ENCODE results near the gene GPR25. TPM values are rescaled to one million over a fixed set of nuclear protein-coding genes. Genes with fewer than 3 reads are reported as not detected.
"Not testable (repeated sequence)": the region's sequence is repeated elsewhere in the genome, so short reads cannot be mapped to it uniquely, and the experiment has no call there.

Gene GPR25
- total RNA-seq, 1 experiment from 2014 or later, result not detected

- no peaks in the 10 kb centered on the region for H3K79me2 ChIP-seq (ENCODE audit: insufficient read depth, low read length)
- no peaks in the 10 kb centered on the region; a peak in 1 of 4 replicates for H3K36me3 ChIP-seq (ENCODE audit: control insufficient read depth in 1 of 2, insufficient read depth in 2 of 2, low read length in 2 of 2)
- CTCF ChIA-PET, result no interaction called here
- H4K20me1 ChIP-seq (ENCODE audit: insufficient read depth), result no peaks in the 10 kb centered on the region
- no peak for ATAC-seq
- no peak overlapping the region for H3K9ac ChIP-seq (ENCODE audit: low read length)
- H3K27ac ChIP-seq (ENCODE audit: low read depth, low read length), result no peak overlapping the region
- no peaks in the 10 kb centered on the region for H3K4me1 ChIP-seq (ENCODE audit: control insufficient read depth in 1 of 2, insufficient read depth in 2 of 2, low read length in 2 of 2)
- intact Hi-C loops (cut with micrococcal nuclease), result no loop called here
- BruUV-seq (replicated peaks), result no TSS peak
- H3K27me3 ChIP-seq (ENCODE audit: insufficient read depth, low read length), result no peaks in the 10 kb centered on the region
- no peak for DNase-seq (ENCODE audit: low read depth, low spot score)
- no peak overlapping the region for H3K4me2 ChIP-seq (ENCODE audit: low read length)
- no peaks in the 10 kb centered on the region for H3K9me3 ChIP-seq (ENCODE audit: control insufficient read depth in 1 of 2, insufficient read depth in 1 of 2, low read depth in 1 of 2, low read length in 2 of 2)
- H3K4me3 ChIP-seq (replicated peaks in 1 of 2; ENCODE audit: low read depth in 1 of 2, low read length in 2 of 2), result no peak overlapping the region
- POLR2A ChIA-PET, result no interaction called here
- RAD21 ChIA-PET (ENCODE audit: low non-redundant PET in 1 of 2, low total read pairs in 2 of 2, uncharacterized antibody in 2 of 2, unreplicated experiment in 2 of 2), result no interaction called here
- H2AFZ ChIP-seq (ENCODE audit: low read depth, low read length, poor library complexity, severe bottlenecking), result no peak overlapping the region
- no peaks in the 10 kb centered on the region for H3K9me2 ChIP-seq (ENCODE audit: insufficient read depth)
- TF ChIP-seq CTCF (IDR thresholded peaks at IDR 0.05 in 2 of 3, conservative IDR thresholded peaks at IDR 0.05 in 1 of 3; ENCODE audit: borderline replicate concordance in 1 of 3, insufficient read depth in 1 of 3, low read depth in 2 of 3, low read length in 2 of 3) (no peak), SP1 (IDR thresholded peaks at IDR 0.05; ENCODE audit: low read depth) (no peak), ZNF274 (IDR thresholded peaks at IDR 0.05; ENCODE audit: low read depth, low read length) (no peak)
These were observed 38.6 kb downstream of the GPR25 start for GRCh38 chr1:200911361-200911760.

GRCh38 chr1:200911936-200912335 lies 39.2 kb downstream of the GPR25 start:
- H3K79me2 ChIP-seq (ENCODE audit: insufficient read depth, low read length); H4K20me1 ChIP-seq (ENCODE audit: insufficient read depth); H3K27me3 ChIP-seq (ENCODE audit: insufficient read depth, low read length); CTCF ChIA-PET; DNase-seq (ENCODE audit: low read depth, low spot score); H3K4me2 ChIP-seq (ENCODE audit: low read length); H3K4me3 ChIP-seq (replicated peaks in 1 of 2; ENCODE audit: low read depth in 1 of 2, low read length in 2 of 2); intact Hi-C loops (cut with micrococcal nuclease); H3K4me1 ChIP-seq (ENCODE audit: control insufficient read depth in 1 of 2, insufficient read depth in 2 of 2, low read length in 2 of 2); H2AFZ ChIP-seq (ENCODE audit: low read depth, low read length, poor library complexity, severe bottlenecking); RAD21 ChIA-PET (ENCODE audit: low non-redundant PET in 1 of 2, low total read pairs in 2 of 2, uncharacterized antibody in 2 of 2, unreplicated experiment in 2 of 2); ATAC-seq; POLR2A ChIA-PET; H3K9ac ChIP-seq (ENCODE audit: low read length); H3K36me3 ChIP-seq (ENCODE audit: control insufficient read depth in 1 of 2, insufficient read depth in 2 of 2, low read length in 2 of 2); H3K9me2 ChIP-seq (ENCODE audit: insufficient read depth); H3K27ac ChIP-seq (ENCODE audit: low read depth, low read length); H3K9me3 ChIP-seq (ENCODE audit: control insufficient read depth in 1 of 2, insufficient read depth in 1 of 2, low read depth in 1 of 2, low read length in 2 of 2); BruUV-seq (replicated peaks): not testable (repeated sequence)

All from HCT116 (cell line).